Right atrium auricular region (tissue), 2 donors: ENCODE results near the gene TRAF7. TPM values are rescaled to one million over a fixed set of nuclear protein-coding genes. Genes with fewer than 3 reads are reported as not detected.

Experiments used
- DNase-seq: peaks from one replicate; pipeline ENCODE4 v3.0.0-alpha.2; 2019; ENCODE audit warnings: low spot score
- H3K27ac ChIP-seq, 2 donors: fragments of 200-600 bp; sonication (generic); 1 replicate in 1 of 2; 2 replicates in 1 of 2; pipeline ENCODE4 v1.5.1; 2016 to 2019
- H3K27me3 ChIP-seq, 2 donors: fragments of 200-600 bp; sonication (generic); one replicate each; pipeline versions ENCODE4 v1.5.1 to v1.6.0; 2017 to 2019
- H3K36me3 ChIP-seq: fragments of 200-600 bp; sonication (generic); one replicate; pipeline ENCODE4 v1.5.1; 2016
- H3K4me1 ChIP-seq, 2 donors: fragments of 200-600 bp; sonication (generic); one replicate each; pipeline versions ENCODE4 v1.5.1 to v1.6.0; 2017 to 2019
- H3K4me3 ChIP-seq, 2 donors: fragments of 200-600 bp; sonication (generic); 1 replicate in 1 of 2; 2 replicates in 1 of 2; pipeline ENCODE4 v1.5.1; 2017 to 2019; ENCODE audit warnings: mild to moderate bottlenecking in 1 of 2, moderate library complexity in 1 of 2
- H3K9me3 ChIP-seq, 2 donors: fragments of 200-600 bp; sonication (generic); one replicate each; pipeline ENCODE4 v1.5.1; 2019
- CTCF ChIP-seq, 2 donors: fragments of 200-600 bp; sonication (generic); IDR thresholded peaks; one replicate each; pipeline ENCODE4 v1.5.1; 2019; ENCODE audit warnings: antibody characterized with exemption in 2 of 2
- total RNA-seq, 2 donors: library from RNA; depleted of rRNA; stranded (reverse); fragments of >200 nt; gene quantifications; one replicate each; pipeline ENCODE4 v1.1.0, GENCODE V29; 2016

The TRAF7 gene
- total RNA-seq, 2 donors from 2014 or later: 16.1 to 27.0 TPM

GRCh38 chr16:2147981-2148671 is 7.5 kb upstream of the TRAF7 start, which contains the start of gene RAB26:
TSS of gene RAB26 (plus strand) at chr16:2148625. CDS start at chr16:2148784, 159 bp downstream.
- Histone ChIP-seq H3K9me3 (no peaks in the 10 kb centered on the region), H3K27me3 (no peaks in the 10 kb centered on the region), H3K4me3 (peak within 1 kb of the TSS; percentile 47 to 52), H3K4me1 (peaks cover 3 to 55% of the 10 kb centered on the region in 2 donors), H3K27ac (peak within 1 kb of the TSS; percentile 81 to 91), H3K36me3 (peaks cover 10% of the 10 kb centered on the region)
- DNase-seq: peak; percentile 75
- TF ChIP-seq CTCF (IDR thresholded peaks at IDR 0.05): no peak

GRCh38 chr16:2148714-2149629 is 6.6 kb upstream of the TRAF7 start:
- TF ChIP-seq CTCF (IDR thresholded peaks at IDR 0.05): no peak
- H3K27ac ChIP-seq: peak overlapping the region in 1 of 2 donors; percentile 29
- DNase-seq: no peak

GRCh38 chr16:2149630-2150417 is 5.8 kb upstream of the TRAF7 start:
- peaks cover 3 to 72% of the 10 kb centered on the region in 2 donors for H3K4me1 ChIP-seq
- no peak for TF ChIP-seq CTCF (IDR thresholded peaks at IDR 0.05)
- no peak for DNase-seq
- no peak overlapping the region for H3K4me3 ChIP-seq
- H3K9me3 ChIP-seq: no peaks in the 10 kb centered on the region
- no peak overlapping the region for H3K27ac ChIP-seq
- H3K27me3 ChIP-seq: no peaks in the 10 kb centered on the region
- peaks cover 10% of the 10 kb centered on the region for H3K36me3 ChIP-seq

More at GRCh38 chr16:2148714-2149629, 6.6 kb upstream of the TRAF7 start:
- H3K9me3 ChIP-seq: no peaks in the 10 kb centered on the region
- peaks cover 10% of the 10 kb centered on the region for H3K36me3 ChIP-seq
- no peaks in the 10 kb centered on the region for H3K27me3 ChIP-seq
- H3K4me3 ChIP-seq: peak overlapping the region; percentile 39 to 52
- H3K4me1 ChIP-seq: peaks cover 3 to 64% of the 10 kb centered on the region in 2 donors

- no peak for TF ChIP-seq CTCF (IDR thresholded peaks at IDR 0.05)
- no peak overlapping the region for H3K27ac ChIP-seq
- peaks cover 10% of the 10 kb centered on the region for H3K36me3 ChIP-seq
- peaks cover 3 to 72% of the 10 kb centered on the region in 2 donors for H3K4me1 ChIP-seq
- no peaks in the 10 kb centered on the region for H3K27me3 ChIP-seq
- H3K9me3 ChIP-seq: no peaks in the 10 kb centered on the region
- DNase-seq: no peak
- H3K4me3 ChIP-seq: no peak overlapping the region
Measured at GRCh38 chr16:2150418-2151187, 5.0 kb upstream of the TRAF7 start.
